Fibroblast of gingiva (primary cell): Measurements from ENCODE around the gene LRRC8E.

Experiments used
- DNase-seq: peaks from one replicate; pipeline ENCODE4 v3.0.0-alpha.2; 2011; ENCODE audit warnings: low read depth

Gene LRRC8E

DNA sequence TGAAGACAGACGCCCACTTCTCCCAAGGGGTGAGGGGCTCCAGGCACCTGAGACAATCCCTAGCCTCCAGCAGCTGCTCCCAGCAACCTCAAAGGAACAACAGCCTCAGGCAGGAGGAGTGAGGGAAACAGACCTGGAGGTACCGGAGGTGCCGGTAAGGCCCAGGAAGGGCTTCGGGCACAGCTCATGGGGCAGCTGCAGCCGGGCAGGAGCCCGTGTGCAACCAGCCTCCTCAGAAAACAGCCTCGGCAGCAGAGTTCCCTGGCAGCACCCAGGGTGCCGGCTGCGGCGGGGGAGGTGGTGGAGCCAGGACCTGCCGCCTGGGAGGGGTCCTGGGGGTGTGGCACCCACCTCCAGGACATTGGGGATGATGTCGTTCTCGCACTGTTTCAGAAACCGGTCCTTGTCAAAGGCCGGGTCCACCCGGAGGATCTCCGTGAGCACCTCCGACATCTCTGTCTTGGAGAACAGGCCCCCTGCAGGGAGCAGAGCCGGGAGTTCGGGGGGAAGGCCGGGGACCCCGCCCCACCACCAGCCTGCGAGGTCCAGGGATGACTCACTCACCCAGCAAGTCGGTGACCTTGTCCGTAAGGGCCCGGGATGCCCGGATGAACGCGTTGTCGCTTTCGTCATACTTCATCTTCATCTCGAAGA lies 44.1 kb downstream of the LRRC8E start:
- no peak for DNase-seq

DNA sequence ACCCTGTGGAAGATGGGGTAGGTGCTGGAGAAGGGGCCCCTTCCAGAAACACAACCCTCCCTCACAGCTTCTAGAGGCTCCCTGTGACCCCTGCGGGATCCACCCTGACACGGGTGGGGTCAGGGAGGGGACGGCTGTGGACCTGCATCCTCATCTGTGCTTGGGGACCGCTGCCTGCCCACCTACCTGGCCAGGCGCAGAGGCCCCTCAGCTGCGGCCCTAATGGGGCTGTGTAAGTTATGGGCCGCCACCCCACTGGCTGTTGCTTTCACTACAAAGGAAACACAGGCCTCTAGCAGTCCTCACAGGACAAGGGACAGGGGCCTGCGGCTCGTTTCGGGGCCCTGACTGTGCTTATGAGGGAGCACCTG lies 44.6 kb downstream of the LRRC8E start:
- DNase-seq: no peak

GRCh38 chr19:7933411-7933810 lies 45.1 kb downstream of the LRRC8E start:
- DNase-seq: no peak

DNA sequence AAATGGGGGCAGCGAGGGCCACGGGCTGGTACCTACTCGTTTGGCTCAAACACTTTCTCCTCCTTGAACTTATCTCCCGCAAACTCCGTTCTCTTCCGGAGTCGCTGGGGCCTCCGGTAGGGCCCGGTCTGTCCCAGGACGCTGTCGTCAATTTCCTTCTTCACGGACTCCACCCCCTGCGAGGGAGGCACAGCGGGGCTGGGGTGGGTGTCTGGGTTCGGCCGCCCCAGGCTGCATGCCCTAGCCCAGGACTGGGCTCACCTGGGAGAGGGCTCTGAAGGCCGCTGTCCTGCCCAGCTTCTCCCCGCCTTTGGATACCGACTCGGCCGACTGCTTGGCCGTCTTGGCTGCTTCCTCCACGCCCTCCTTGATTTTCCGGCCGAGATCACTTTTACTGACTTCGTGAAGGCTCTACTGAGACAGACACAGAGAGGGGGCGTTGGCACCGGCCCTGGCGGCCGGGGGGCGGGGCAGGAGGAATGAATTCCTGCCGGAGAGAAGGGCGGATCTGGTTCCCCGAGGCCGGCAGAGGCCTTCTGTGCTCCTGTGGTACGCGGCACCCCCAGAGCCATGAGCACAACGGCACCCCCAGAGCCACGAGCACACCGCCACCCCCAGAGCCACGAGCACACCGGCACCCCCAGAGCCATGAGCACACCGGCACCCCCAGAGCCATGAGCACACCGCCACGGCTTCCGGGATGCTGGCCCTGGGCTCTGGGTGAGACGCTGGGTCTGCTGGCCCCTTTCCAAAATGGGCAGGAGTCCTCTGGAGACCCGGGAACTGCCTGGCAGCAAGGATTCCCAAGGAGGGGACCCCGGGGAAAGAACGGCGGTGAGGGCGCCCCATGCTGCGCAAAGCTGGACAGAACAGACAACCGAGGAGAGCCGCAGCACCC lies 45.8 kb downstream of the LRRC8E start:
- DNase-seq: no peak

DNA sequence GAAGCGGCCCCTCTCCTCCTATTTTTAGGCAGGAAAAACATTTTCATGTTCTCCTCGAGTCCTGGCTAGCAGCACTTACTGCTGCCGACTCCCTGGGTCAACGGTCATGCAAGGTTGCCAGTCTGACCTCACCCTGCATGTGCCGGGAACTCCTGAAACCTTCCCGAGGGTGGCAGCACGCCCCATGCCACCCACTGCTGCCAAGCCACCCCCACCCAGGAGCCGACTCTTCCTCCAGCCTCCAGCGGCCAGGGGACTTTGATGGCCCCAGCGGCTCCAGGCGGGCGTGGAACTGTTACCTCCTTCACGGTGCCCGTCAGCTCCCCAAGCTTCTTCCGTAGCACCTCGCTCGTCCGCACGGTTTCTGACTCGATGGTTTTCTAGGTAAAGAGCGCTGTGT lies 46.5 kb downstream of the LRRC8E start:
- no peak for DNase-seq

- DNase-seq: no peak
Measured at GRCh38 chr19:7940841-7941240, 52.5 kb downstream of the LRRC8E start.

DNA sequence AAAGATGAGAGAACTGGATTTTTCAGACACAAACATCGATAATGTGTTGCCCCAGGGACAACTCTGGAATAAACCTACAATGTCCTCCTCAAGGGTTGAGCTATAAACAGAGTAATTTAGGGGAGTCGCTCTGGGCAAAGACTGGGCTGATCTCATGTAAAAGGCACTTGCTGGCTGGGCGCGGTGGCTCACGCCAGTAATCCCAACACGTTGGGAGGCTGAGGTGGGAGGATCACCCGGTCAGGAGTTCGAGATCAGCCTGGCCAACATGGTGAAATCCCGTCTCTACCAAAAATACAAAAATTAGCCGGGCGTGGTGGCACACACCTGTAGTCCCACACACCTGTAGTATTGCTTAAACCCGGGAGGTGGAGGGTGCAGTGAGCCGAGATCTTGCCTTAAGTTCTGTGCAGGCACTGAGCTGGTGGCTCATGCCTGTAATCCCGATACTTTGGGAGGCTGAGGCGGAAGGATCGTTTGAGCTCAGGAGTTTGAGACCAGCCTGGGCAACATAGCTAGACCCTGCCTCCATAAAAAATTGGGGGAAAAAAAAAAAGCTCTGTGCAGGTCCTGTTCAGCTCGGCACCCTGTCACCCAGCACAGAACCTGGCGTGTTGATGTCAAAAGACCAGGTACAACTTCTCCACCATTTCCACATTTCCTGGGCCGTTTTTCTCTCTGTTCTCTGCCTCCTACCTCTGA lies 53.7 kb downstream of the LRRC8E start:
- DNase-seq: no peak

GRCh38 chr19:7942981-7943443 lies 54.7 kb downstream of the LRRC8E start:
- DNase-seq: no peak

DNA sequence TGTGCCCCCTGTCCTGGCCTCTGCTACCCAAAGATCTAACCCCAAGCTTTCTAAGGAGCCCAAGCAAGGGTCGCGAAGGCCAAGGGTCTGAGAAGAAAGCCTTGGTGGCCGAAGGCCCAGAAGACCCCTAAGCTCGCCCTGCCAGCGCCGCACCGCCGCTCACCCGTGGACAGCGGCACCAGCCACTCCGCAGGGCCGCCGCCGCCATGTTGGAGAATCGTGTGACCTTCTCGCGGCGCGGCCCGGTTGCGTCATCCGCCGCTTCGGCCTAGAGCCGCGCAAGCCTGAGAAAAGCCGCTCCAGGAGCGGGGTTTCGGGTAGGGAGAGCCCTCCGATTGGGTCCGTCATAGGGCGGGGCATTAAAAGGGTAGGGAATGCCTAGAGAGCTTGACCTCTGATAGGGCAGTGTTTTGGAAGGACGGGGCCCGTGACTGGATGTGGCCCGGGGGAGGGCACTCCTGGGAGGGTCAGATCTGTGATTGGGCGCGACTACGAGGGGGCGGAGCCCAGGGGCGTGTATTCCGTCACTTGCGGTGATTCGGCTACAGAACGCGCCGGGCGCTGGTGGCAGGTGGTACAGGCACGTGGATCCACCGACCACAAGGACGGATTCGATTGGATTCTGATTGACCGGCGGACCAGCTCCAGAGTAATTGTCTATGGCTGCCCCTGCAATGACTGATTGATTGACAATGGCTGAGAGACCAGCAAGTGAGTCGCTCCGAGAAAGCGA lies 55.3 kb downstream of the LRRC8E start, which contains the start of gene TIMM44:
Gene TIMM44, minus strand, starts transcription at position 223 of the 733 bp plus-strand sequence. Its CDS starts 15 bp downstream, at position 208.
- DNase-seq: peak; percentile 99

DNA sequence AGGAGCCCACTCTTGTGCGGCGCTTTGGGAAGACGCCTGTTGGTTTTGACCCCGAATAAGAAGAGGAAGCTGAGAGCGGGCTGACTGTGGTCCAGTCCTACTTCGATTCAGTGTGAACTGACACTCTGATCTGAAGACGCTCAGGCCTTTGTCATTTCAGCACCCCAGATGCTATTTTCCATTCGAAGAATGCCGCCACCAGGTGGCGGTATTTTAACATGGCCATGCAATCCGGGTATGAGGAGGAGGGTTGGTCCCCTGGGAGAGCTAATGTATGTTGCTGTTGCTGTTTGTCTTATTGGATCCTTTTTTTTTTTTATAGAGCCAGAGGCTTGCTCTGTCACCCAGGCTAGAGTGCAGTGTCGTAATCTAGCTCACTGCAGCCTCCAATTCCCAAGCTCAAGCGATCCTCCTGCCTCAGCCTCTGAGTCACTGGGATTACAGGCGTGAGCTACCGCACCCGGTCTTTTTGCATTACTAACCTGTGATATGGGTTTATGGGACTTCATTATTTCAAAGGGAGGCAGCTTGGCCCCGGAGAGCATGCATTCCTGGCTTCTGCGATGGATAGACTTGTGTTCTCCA lies 56.0 kb downstream of the LRRC8E start:
- peak; percentile 92 for DNase-seq

GRCh38 chr19:7947939-7948338 lies 59.6 kb downstream of the LRRC8E start:
- no peak for DNase-seq
